Naive B cell (primary cell): ENCODE measurements around the gene FSTL1. TPM values are rescaled to one million over a fixed set of nuclear protein-coding genes. Genes with fewer than 3 reads are reported as not detected.

Experiments used
- ATAC-seq, 2 donors: fragments of 150-1000 bp; cut with Tn5 transposase; 2 replicates each; pipeline ENCODE4 v1.10.0; 2021; ENCODE audit warnings: low read depth in 2 of 2, mild to moderate bottlenecking in 2 of 2, moderate library complexity in 2 of 2
- DNase-seq: peaks from one replicate; pipeline ENCODE4 v3.0.0; 2022
- H3K27ac Mint-ChIP-seq, 6 donors: one replicate each; pipeline ENCODE4 v1.8.0; 2020 to 2022; ENCODE audit warnings: mild to moderate bottlenecking in 6 of 6, mixed read lengths in 6 of 6, moderate library complexity in 5 of 6, inconsistent platforms in 2 of 6
- H3K27me3 Mint-ChIP-seq, 3 donors: one replicate each; pipeline ENCODE4 v1.8.0; 2021 to 2022; ENCODE audit warnings: mixed read lengths in 3 of 3, mild to moderate bottlenecking in 1 of 3
- H3K36me3 Mint-ChIP-seq, 2 donors: one replicate each; pipeline ENCODE4 v1.8.0; 2020 to 2022; ENCODE audit warnings: mixed read lengths in 2 of 2, inconsistent platforms in 1 of 2, mild to moderate bottlenecking in 1 of 2
- H3K4me1 Mint-ChIP-seq, 3 donors: one replicate each; pipeline ENCODE4 v1.8.0; 2020 to 2022; ENCODE audit warnings: mixed read lengths in 3 of 3, inconsistent platforms in 1 of 3, mild to moderate bottlenecking in 1 of 3, moderate library complexity in 1 of 3
- H3K4me3 Mint-ChIP-seq, 8 donors: one replicate each; pipeline ENCODE4 v1.8.0; 2020 to 2022; ENCODE audit warnings: mild to moderate bottlenecking in 8 of 8, mixed read lengths in 8 of 8, moderate library complexity in 8 of 8, inconsistent platforms in 2 of 8
- H3K9me3 Mint-ChIP-seq, 7 donors: one replicate each; pipeline ENCODE4 v1.8.0; 2020 to 2022; ENCODE audit warnings: mixed read lengths in 7 of 7, mild to moderate bottlenecking in 5 of 7, inconsistent platforms in 2 of 7, moderate library complexity in 1 of 7
- polyA plus RNA-seq, 6 donors: library from polyadenylated mRNA; unstranded; fragments of 300-500 nt; fragmentation: Illumina TruSeq; gene quantifications; one replicate each; pipeline ENCODE4 v1.2.3, GENCODE V29; 2021; ENCODE audit warnings: low read depth in 6 of 6

Gene FSTL1
- polyA plus RNA-seq, 6 donors from 2014 or later: 0.29 to 1.3 (median 0.92) TPM; not detected in 3

- peak overlapping the region in 4 of 6 donors; percentile 1 to 75 (median 15) for H3K27ac Mint-ChIP-seq
- peaks cover 19 to 24% (median 22%) of the 10 kb centered on the region in 3 donors for H3K4me1 Mint-ChIP-seq
- DNase-seq (peak; percentile 82), ATAC-seq (peak; percentile 97 to 98)
- H3K36me3 Mint-ChIP-seq: no peaks in the 10 kb centered on the region
- H3K9me3 Mint-ChIP-seq: no peaks in the 10 kb centered on the region
- peaks cover 0 to 9% (median 7%) of the 10 kb centered on the region in 3 donors for H3K27me3 Mint-ChIP-seq
- peak overlapping the region; percentile 78 to 96 (median 91) for H3K4me3 Mint-ChIP-seq
Measured at GRCh38 chr3:120417272-120417911, 33.4 kb downstream of the FSTL1 start.

- Mint-ChIP-seq H3K4me3 (peak overlapping the region; percentile 78 to 96 (median 91)), H3K4me1 (peaks cover 19 to 24% (median 22%) of the 10 kb centered on the region in 3 donors), H3K9me3 (no peaks in the 10 kb centered on the region), H3K27me3 (peaks cover 0 to 9% (median 7%) of the 10 kb centered on the region in 3 donors), H3K36me3 (no peaks in the 10 kb centered on the region), H3K27ac (peak overlapping the region in 1 of 6 donors; percentile 28)
- DNase-seq: peak; percentile 9
- peak; percentile 8 to 16 for ATAC-seq
Measured at GRCh38 chr3:120416868-120417267, 33.9 kb downstream of the FSTL1 start.

GRCh38 chr3:120415756-120416155 lies 35.0 kb downstream of the FSTL1 start:
- H3K27ac Mint-ChIP-seq: no peak overlapping the region
- peaks cover 19 to 24% (median 22%) of the 10 kb centered on the region in 3 donors for H3K4me1 Mint-ChIP-seq
- DNase-seq: no peak
- no peaks in the 10 kb centered on the region for H3K9me3 Mint-ChIP-seq
- no peak for ATAC-seq
- H3K27me3 Mint-ChIP-seq: peaks cover 0 to 9% (median 7%) of the 10 kb centered on the region in 3 donors
- no peaks in the 10 kb centered on the region for H3K36me3 Mint-ChIP-seq
- no peak overlapping the region for H3K4me3 Mint-ChIP-seq

- Mint-ChIP-seq H3K9me3 (no peaks in the 10 kb centered on the region), H3K27ac (peak overlapping the region in 1 of 6 donors; percentile 77), H3K27me3 (no peaks in the 10 kb centered on the region), H3K36me3 (no peaks in the 10 kb centered on the region), H3K4me3 (no peak overlapping the region), H3K4me1 (peaks cover 0 to 4% (median 2%) of the 10 kb centered on the region in 3 donors)
- ATAC-seq (no peak), DNase-seq (no peak)
Measured at GRCh38 chr3:120410541-120410940, 40.3 kb downstream of the FSTL1 start.

GRCh38 chr3:120410116-120410515 lies 40.7 kb downstream of the FSTL1 start:
- no peak overlapping the region for H3K4me3 Mint-ChIP-seq
- H3K36me3 Mint-ChIP-seq: no peaks in the 10 kb centered on the region
- H3K9me3 Mint-ChIP-seq: no peaks in the 10 kb centered on the region
- no peak overlapping the region for H3K27ac Mint-ChIP-seq
- H3K4me1 Mint-ChIP-seq: peaks cover 0 to 4% (median 2%) of the 10 kb centered on the region in 3 donors
- DNase-seq: no peak
- no peak for ATAC-seq
- H3K27me3 Mint-ChIP-seq: no peaks in the 10 kb centered on the region

GRCh38 chr3:120407508-120408287 lies 43.1 kb downstream of the FSTL1 start:
- Mint-ChIP-seq H3K27ac (no peak overlapping the region), H3K4me3 (no peak overlapping the region), H3K4me1 (no peaks in the 10 kb centered on the region), H3K9me3 (no peaks in the 10 kb centered on the region), H3K27me3 (peaks cover 0 to 9% (median 0%) of the 10 kb centered on the region in 3 donors), H3K36me3 (no peaks in the 10 kb centered on the region)
- no peak for DNase-seq
- ATAC-seq: no peak

DNA sequence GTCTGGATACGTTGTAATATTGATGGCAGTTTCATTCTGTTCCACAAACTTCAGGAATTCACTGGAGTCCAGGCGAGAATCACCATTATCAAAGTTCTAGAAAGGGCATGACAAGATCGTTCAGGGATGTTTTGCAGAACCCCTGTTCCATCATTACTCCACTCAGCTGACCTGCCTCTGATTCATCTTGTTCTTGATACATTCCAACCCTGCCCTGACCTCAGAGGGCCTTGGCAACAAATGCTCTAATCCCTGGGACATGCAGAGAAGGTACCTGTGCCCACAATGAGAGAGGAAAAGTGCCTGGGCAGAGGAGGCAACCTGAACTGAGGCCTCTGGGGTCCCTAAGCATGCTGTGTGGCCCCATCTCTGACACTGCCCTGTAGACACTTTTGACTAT lies 45.9 kb downstream of the FSTL1 start:
- ATAC-seq (no peak), DNase-seq (no peak)
- Mint-ChIP-seq H3K4me3 (no peak overlapping the region), H3K9me3 (peaks cover 0 to 2% (median 0%) of the 10 kb centered on the region in 7 donors), H3K36me3 (no peaks in the 10 kb centered on the region), H3K4me1 (peaks cover 7 to 10% (median 10%) of the 10 kb centered on the region in 3 donors), H3K27ac (no peak overlapping the region), H3K27me3 (peaks cover 0 to 11% (median 0%) of the 10 kb centered on the region in 3 donors)

GRCh38 chr3:120402257-120402656 lies 48.5 kb downstream of the FSTL1 start:
- peaks cover 18 to 24% (median 18%) of the 10 kb centered on the region in 3 donors for H3K4me1 Mint-ChIP-seq
- H3K4me3 Mint-ChIP-seq: no peak overlapping the region
- DNase-seq (no peak), ATAC-seq (no peak)
- H3K27me3 Mint-ChIP-seq: peaks cover 0 to 11% (median 0%) of the 10 kb centered on the region in 3 donors
- H3K27ac Mint-ChIP-seq: no peak overlapping the region
- peaks cover 0 to 4% (median 0%) of the 10 kb centered on the region in 7 donors for H3K9me3 Mint-ChIP-seq
- no peaks in the 10 kb centered on the region for H3K36me3 Mint-ChIP-seq

- Mint-ChIP-seq H3K4me3 (peak overlapping the region in 2 of 8 donors; percentile 25 to 71), H3K27me3 (peaks cover 0 to 11% (median 0%) of the 10 kb centered on the region in 3 donors), H3K36me3 (no peaks in the 10 kb centered on the region), H3K4me1 (peaks cover 18 to 27% (median 24%) of the 10 kb centered on the region in 3 donors), H3K27ac (peak overlapping the region in 3 of 6 donors; percentile 21 to 73 (median 24)), H3K9me3 (peaks cover 0 to 4% (median 0%) of the 10 kb centered on the region in 7 donors)
- DNase-seq (no peak), ATAC-seq (peak; percentile 70 to 88)
Measured at GRCh38 chr3:120399372-120399771, 51.4 kb downstream of the FSTL1 start.

DNA sequence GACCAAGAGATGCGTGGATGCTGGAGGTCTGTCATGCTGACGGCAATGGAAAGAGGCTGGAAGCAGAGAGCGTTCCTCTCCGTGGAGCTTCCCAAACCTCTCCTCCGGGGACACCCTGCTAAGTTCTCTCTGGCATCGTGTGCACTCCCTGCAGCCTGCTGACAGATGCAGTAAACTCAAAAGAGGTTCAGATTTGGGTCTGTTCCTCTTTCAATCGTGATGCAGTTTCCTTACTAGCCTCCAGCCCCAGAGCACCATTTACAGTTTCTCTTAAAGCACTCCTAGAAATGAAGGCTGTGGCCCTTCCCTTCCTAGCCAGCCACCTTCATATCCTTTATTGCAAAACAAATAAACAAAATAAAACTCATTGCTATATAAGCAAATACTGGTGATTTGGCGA lies 54.3 kb downstream of the FSTL1 start:
- DNase-seq (no peak), ATAC-seq (no peak)
- Mint-ChIP-seq H3K27ac (peak overlapping the region in 1 of 6 donors; percentile 52), H3K36me3 (no peaks in the 10 kb centered on the region), H3K4me1 (peaks cover 18 to 27% (median 24%) of the 10 kb centered on the region in 3 donors), H3K27me3 (no peaks in the 10 kb centered on the region), H3K4me3 (no peak overlapping the region), H3K9me3 (peaks cover 0 to 4% (median 0%) of the 10 kb centered on the region in 7 donors)

GRCh38 chr3:120394347-120394746 lies 56.4 kb downstream of the FSTL1 start:
- Mint-ChIP-seq H3K9me3 (peaks cover 0 to 4% (median 0%) of the 10 kb centered on the region in 7 donors), H3K4me1 (peaks cover 6 to 12% (median 9%) of the 10 kb centered on the region in 3 donors), H3K27ac (no peak overlapping the region), H3K4me3 (no peak overlapping the region), H3K27me3 (peaks cover 0 to 4% (median 0%) of the 10 kb centered on the region in 3 donors), H3K36me3 (no peaks in the 10 kb centered on the region)
- no peak for DNase-seq
- ATAC-seq: no peak

GRCh38 chr3:120393761-120394160 lies 57.0 kb downstream of the FSTL1 start:
- no peak overlapping the region for H3K27ac Mint-ChIP-seq
- H3K4me3 Mint-ChIP-seq: no peak overlapping the region
- H3K27me3 Mint-ChIP-seq: peaks cover 0 to 4% (median 0%) of the 10 kb centered on the region in 3 donors
- H3K4me1 Mint-ChIP-seq: peaks cover 4 to 7% (median 6%) of the 10 kb centered on the region in 3 donors
- DNase-seq: no peak
- no peaks in the 10 kb centered on the region for H3K36me3 Mint-ChIP-seq
- H3K9me3 Mint-ChIP-seq: peaks cover 0 to 4% (median 0%) of the 10 kb centered on the region in 7 donors
- no peak for ATAC-seq

GRCh38 chr3:120393243-120393642 lies 57.5 kb downstream of the FSTL1 start:
- DNase-seq (no peak), ATAC-seq (no peak)
- H3K27me3 Mint-ChIP-seq: peaks cover 0 to 4% (median 0%) of the 10 kb centered on the region in 3 donors
- no peak overlapping the region for H3K4me3 Mint-ChIP-seq
- no peaks in the 10 kb centered on the region for H3K36me3 Mint-ChIP-seq
- no peak overlapping the region for H3K27ac Mint-ChIP-seq
- H3K4me1 Mint-ChIP-seq: peaks cover 0 to 6% (median 6%) of the 10 kb centered on the region in 3 donors
- no peaks in the 10 kb centered on the region for H3K9me3 Mint-ChIP-seq
